ENCODE data around the gene GRK2.

The GRK2 gene

DNA sequence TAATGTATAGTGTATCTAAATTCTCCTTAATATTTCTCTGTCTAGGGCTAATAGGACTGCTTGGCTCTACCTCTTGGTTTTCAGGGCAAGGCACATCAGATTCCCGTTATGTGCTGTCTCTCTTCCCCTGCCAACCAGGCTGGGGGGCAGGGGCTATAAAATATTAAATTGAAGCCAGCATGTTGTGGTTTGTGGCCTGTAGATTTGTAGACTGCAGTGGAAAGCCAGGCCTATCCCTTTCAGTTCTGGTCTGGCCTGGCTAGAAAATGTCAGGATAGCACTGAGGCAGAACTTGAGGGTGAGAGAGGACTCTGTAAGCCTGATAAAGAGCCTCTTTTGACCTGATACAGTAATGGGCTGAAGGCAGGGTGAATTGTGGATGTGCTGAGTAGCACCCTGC is 14.4 kb upstream of the GRK2 start:
- TF ChIP-seq, protein P1, sequence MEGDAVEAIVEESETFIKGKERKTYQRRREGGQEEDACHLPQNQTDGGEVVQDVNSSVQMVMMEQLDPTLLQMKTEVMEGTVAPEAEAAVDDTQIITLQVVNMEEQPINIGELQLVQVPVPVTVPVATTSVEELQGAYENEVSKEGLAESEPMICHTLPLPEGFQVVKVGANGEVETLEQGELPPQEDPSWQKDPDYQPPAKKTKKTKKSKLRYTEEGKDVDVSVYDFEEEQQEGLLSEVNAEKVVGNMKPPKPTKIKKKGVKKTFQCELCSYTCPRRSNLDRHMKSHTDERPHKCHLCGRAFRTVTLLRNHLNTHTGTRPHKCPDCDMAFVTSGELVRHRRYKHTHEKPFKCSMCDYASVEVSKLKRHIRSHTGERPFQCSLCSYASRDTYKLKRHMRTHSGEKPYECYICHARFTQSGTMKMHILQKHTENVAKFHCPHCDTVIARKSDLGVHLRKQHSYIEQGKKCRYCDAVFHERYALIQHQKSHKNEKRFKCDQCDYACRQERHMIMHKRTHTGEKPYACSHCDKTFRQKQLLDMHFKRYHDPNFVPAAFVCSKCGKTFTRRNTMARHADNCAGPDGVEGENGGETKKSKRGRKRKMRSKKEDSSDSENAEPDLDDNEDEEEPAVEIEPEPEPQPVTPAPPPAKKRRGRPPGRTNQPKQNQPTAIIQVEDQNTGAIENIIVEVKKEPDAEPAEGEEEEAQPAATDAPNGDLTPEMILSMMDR (IDR thresholded peaks at IDR 0.05; ENCODE audit: low read depth, low read length) = no peak
- no peak for DNase-seq
- Histone ChIP-seq H3K4me3 (ENCODE audit: low read depth, low read length) (no peak overlapping the region), H3K27me3 (ENCODE audit: insufficient read depth, low read depth, severe bottlenecking) (no peaks in the 10 kb centered on the region), H3K36me3 (peaks cover 94% of the 10 kb centered on the region), H3K9me3 (ENCODE audit: severe bottlenecking) (no peaks in the 10 kb centered on the region), H3K27ac (no peak overlapping the region)

DNA sequence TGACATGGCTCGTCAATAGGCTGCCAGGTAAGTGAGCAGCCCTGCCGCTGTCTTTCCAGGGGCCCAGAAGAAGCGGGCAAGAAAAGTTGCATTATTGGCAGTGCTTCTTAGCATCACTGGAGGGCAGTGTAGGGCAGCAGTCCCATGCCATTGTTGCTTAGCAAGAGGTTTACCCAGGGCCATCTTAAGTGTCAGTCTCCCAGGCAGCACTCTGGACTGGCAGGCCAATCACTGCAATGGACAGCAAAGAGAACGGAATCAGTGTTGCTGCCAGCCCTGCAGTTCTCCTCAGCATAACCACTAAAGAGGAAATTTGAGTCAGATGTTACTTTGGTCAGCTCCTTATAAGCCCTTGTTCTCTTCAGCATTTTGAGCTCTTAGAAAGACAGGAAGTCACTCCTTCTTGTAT is 13.4 kb upstream of the GRK2 start:
- Histone ChIP-seq H3K27ac (no peak overlapping the region), H3K9me3 (ENCODE audit: severe bottlenecking) (no peaks in the 10 kb centered on the region), H3K27me3 (ENCODE audit: insufficient read depth, low read depth, severe bottlenecking) (no peaks in the 10 kb centered on the region), H3K4me3 (ENCODE audit: low read depth, low read length) (no peak overlapping the region), H3K36me3 (peaks cover 92% of the 10 kb centered on the region)
- TF ChIP-seq, protein P1 (IDR thresholded peaks at IDR 0.05; ENCODE audit: low read depth, low read length) = peak; percentile 54
- DNase-seq = peak; percentile 34

DNA sequence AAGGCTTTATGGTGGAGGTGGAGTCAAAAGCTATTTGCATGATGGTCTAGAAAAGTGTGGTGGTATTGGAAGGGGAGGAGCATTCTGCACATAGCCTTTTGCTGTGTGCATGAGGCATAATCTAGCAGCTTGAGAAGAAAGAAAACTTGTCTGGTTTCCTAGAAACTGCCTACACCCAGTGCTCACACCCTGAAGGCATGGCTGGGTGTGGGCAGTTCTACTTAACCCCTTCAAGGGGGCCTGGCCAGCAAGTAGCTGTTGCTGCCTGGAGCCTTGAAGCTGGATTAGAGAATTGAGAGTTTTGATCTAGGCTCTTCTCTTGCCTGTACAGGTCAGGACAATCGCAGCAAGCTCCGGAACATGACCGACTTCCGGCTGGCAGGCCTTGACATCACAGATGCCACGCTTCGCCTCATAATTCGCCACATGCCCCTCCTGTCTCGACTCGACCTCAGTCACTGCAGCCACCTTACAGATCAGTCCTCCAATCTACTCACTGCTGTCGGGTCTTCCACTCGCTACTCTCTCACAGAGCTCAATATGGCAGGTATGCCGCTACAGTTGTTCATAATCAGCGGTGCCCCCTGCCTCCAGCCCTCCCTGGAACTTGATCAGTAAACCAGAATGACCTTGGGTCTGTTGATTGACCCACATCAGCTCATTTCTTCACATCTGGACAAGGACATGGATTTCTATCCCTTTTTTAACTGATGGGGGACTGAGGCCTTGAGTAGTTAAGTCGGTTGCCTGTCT is 12.2 kb upstream of the GRK2 start:
- no peak for DNase-seq
- Histone ChIP-seq H3K4me3 (ENCODE audit: low read depth, low read length) (no peak overlapping the region), H3K27ac (no peak overlapping the region), H3K9me3 (ENCODE audit: severe bottlenecking) (no peaks in the 10 kb centered on the region), H3K27me3 (ENCODE audit: insufficient read depth, low read depth, severe bottlenecking) (no peaks in the 10 kb centered on the region), H3K36me3 (peaks cover 80% of the 10 kb centered on the region)
- TF ChIP-seq, protein P1 (IDR thresholded peaks at IDR 0.05; ENCODE audit: low read depth, low read length) = no peak

DNA sequence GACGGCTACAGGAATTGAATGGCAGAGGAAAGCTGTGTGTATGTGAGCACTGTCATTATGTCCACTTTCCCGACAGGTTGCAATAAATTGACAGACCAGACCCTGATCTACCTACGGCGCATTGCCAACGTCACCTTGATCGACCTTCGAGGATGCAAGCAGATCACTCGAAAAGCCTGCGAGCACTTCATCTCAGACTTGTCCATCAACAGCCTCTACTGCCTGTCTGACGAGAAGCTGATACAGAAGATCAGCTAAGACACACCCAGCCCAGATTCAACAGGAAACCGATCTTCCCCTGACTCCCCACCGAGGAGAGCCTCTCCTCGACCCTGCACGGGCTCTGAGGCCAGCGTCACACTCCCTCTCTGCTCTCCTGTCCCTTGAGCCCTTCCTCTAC is 11.5 kb upstream of the GRK2 start:
- H3K27me3 ChIP-seq (ENCODE audit: insufficient read depth, low read depth, severe bottlenecking) = no peaks in the 10 kb centered on the region
- no peaks in the 10 kb centered on the region for H3K9me3 ChIP-seq (ENCODE audit: severe bottlenecking)
- H3K4me3 ChIP-seq (ENCODE audit: low read depth, low read length) = no peak overlapping the region
- no peak overlapping the region for H3K27ac ChIP-seq
- peaks cover 72% of the 10 kb centered on the region for H3K36me3 ChIP-seq
- TF ChIP-seq, protein P1 (IDR thresholded peaks at IDR 0.05; ENCODE audit: low read depth, low read length) = no peak
- no peak for DNase-seq

DNA sequence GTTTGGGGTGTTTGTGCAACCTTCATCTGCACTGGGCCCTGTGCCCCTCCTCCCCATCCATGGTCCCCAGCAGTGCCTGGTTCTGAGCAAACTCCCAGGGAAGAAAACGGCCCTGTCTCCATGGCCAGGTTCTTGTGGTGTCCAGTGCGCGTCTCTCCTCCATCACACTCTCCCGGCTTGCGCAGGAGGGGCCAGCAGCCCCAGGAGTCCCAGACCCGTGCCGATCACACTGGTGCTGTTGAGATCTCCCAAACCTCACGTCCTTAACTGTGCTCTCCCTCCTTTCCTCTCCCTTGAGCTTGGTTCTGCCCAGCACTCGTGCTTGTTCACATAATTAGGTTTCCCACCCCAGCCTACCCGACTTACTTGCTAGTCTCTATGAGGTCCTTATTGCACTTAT is 10.9 kb upstream of the GRK2 start:
- H3K36me3 ChIP-seq = peaks cover 66% of the 10 kb centered on the region
- DNase-seq = no peak
- H3K9me3 ChIP-seq (ENCODE audit: severe bottlenecking) = no peaks in the 10 kb centered on the region
- H3K27me3 ChIP-seq (ENCODE audit: insufficient read depth, low read depth, severe bottlenecking) = no peaks in the 10 kb centered on the region
- H3K4me3 ChIP-seq (ENCODE audit: low read depth, low read length) = no peak overlapping the region
- TF ChIP-seq, protein P1 (IDR thresholded peaks at IDR 0.05; ENCODE audit: low read depth, low read length) = no peak
- H3K27ac ChIP-seq = no peak overlapping the region

DNA sequence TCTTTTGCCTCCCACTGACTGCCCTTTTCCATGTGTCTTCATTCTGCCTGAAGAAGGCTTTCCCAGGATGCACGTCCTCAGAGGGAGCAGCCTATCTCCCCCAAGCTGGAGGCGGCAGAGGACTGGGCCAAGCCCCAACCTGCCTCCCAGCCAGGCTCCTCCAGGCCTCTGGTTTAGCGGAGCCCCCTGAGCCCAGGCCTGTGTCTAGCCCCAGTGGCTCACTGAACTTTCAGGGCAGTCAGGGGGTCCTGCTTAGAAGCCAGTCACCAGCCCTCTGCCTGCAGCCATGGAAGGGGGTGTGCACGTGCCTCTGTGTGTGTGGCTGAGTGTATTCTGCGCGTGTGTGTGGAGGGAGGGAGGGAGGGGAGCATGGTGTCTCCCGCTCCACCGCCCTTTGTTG is 10.4 kb upstream of the GRK2 start:
- no peak for DNase-seq
- no peaks in the 10 kb centered on the region for H3K27me3 ChIP-seq (ENCODE audit: insufficient read depth, low read depth, severe bottlenecking)
- H3K27ac ChIP-seq = no peak overlapping the region

More for the DNA sequence above, 10.4 kb upstream of the GRK2 start:
- H3K9me3 ChIP-seq (ENCODE audit: severe bottlenecking) = no peaks in the 10 kb centered on the region
- H3K4me3 ChIP-seq (ENCODE audit: low read depth, low read length) = no peak overlapping the region
- peaks cover 61% of the 10 kb centered on the region for H3K36me3 ChIP-seq
- TF ChIP-seq, protein P1 (IDR thresholded peaks at IDR 0.05; ENCODE audit: low read depth, low read length) = no peak
